ENCODE measurements around the gene CD44.

CD44 gene

DNA sequence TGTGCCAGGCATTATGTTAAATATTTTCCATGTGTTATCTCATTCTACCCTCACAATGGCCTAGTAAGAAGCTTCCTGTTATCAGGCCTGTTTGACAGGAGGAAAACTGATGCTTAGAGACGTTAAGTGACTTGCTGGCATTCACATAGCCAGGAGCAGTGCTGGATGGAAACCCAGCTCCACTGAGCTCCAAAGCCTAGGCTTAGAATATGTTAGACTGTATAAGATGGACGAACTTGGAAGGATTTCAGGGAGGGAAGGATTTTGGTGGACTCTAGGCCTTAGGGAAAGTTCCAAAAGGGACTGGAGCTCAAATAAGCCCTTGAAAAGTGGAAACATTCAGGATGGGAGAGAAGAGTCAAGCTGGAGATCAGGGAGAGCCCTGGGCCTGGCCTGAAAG is 2.1 kb downstream of the CD44 start:
- TF ChIP-seq Cebpa-rat (IDR thresholded peaks at IDR 0.05), result no peak
- Histone ChIP-seq H3K9ac (peak overlapping the region; percentile 94 to 98 (median 96)), H3K4me1 (peaks cover 61 to 78% (median 69%) of the 10 kb centered on the region in 10 experiments), H3K4me3 (peak overlapping the region; percentile 87 to 98 (median 94)), H3K9me3 (replicated peaks in 1 of 11) (peaks cover 0 to 5% (median 0%) of the 10 kb centered on the region in 11 experiments; a peak in 3 of 22 replicates), H3K27ac (peak overlapping the region; percentile 87 to 97 (median 96)), H4K20me1 (peaks cover 39 to 69% (median 64%) of the 10 kb centered on the region in 11 experiments; a peak in 21 of 22 replicates), H3K4me2 (peak overlapping the region; percentile 84 to 98 (median 94)), H3K36me3 (peaks cover 12 to 64% (median 49%) of the 10 kb centered on the region in 11 experiments; a peak in 20 of 22 replicates), H3K27me3 (no peaks in the 10 kb centered on the region; a peak in 1 of 22 replicates)

DNA sequence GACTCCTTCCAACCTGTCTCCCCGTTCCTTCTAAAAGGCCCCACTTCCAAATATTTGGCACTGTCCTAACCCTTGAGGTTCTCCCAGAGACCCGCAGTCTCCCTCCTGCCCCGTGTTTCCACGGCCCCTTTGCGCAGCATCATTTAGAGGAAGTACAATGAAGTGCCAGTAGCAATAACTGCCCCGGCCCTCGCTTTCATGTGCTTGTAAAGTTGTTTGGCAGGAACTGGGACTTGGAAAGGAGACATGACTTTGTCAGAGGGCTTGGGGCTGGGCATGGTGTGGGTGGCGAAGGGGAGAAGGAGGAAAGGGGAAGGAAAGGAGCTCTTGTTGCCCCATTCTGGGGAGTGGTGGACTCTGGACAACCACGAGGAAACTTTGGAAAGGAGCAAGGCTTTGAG is 2.6 kb downstream of the CD44 start:
- peaks cover 0 to 10% (median 0%) of the 10 kb centered on the region in 11 experiments; a peak in 4 of 22 replicates for H3K9me3 ChIP-seq (replicated peaks in 1 of 11)
- peaks cover 66 to 80% (median 71%) of the 10 kb centered on the region in 10 experiments for H3K4me1 ChIP-seq
- peak overlapping the region; percentile 87 to 97 (median 96) for H3K27ac ChIP-seq
- H3K36me3 ChIP-seq, result peaks cover 17 to 69% (median 54%) of the 10 kb centered on the region in 11 experiments; a peak in 21 of 22 replicates
- peak overlapping the region; percentile 87 to 98 (median 94) for H3K4me3 ChIP-seq
- H3K4me2 ChIP-seq, result peak overlapping the region; percentile 84 to 98 (median 94)
- H4K20me1 ChIP-seq, result peaks cover 44 to 74% (median 69%) of the 10 kb centered on the region in 11 experiments; a peak in 21 of 22 replicates
- no peak for TF ChIP-seq Cebpa-rat (IDR thresholded peaks at IDR 0.05)
- no peaks in the 10 kb centered on the region; a peak in 1 of 22 replicates for H3K27me3 ChIP-seq
- peak overlapping the region; percentile 94 to 98 (median 96) for H3K9ac ChIP-seq

DNA sequence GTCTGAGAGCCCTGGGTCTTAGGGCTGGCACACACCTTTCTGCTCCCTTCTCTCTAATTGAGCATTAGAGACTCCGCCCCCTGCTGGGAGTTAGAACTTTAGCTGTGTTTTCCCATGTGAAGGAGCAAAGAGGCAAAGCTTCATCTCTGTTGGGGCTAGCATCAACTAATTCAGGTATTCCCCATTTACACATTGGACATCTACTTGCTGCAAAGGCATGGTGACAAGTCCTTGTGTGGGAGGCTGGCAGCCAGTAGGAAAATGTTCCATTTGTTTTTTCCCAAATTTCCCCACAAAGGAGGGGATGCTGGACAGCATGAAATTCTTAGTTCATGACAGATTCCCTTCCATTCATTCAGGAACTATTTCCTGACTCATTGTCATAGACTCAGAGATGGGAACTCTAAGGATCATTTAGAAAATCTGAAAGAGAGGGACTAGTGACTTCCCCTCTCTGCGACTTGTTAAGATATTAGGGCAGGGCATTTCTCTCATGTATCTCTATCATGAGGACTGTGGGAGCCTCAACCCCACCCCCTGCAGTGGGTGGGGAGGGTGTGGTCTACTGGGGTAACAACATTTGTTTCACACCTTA is 3.6 kb downstream of the CD44 start:
- TF ChIP-seq Cebpa-rat (IDR thresholded peaks at IDR 0.05), result no peak

DNA sequence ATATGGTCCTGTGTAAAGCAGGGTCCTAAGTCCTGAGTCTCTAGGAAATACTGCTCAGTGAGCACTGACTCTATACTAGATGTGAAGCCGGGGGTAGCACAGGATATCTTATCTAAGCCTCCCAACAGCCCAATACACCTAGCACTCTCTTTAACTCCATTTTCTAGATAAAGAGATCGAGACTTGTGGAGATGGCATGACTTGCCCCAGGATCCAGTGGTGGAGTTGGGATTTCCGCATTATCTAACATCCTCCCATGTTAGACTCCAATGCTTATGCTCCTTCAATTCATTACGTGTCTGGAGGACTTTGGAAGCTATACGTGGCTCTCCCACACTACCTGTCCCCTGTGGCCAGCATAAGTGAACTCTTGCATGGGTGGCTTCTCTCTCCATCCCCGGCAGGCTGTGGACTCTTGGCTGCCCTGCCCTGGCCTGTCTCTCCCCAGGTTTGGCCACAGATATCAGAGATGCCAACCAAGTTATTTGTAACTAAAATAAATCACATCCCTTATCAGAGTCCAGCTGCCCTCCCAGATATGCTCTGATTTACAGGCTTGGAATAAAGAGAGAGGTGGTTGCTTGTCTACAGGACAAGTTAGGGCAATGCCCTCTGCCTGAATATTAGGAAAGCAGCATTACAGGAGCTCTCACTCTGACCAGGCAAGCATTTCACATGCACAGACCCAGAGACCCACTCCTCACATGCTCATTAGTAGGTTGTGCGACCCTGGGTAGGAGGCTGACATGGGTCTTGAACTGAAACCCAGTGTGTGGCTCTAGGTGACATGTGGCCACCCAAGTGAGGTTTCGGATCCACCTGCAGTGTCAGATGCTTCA is 4.5 kb downstream of the CD44 start:
- no peaks in the 10 kb centered on the region; a peak in 1 of 22 replicates for H3K27me3 ChIP-seq
- peak overlapping the region; percentile 13 to 98 (median 94); a peak in 18 of 20 replicates for H3K4me3 ChIP-seq
- peaks cover 60 to 79% (median 70%) of the 10 kb centered on the region in 10 experiments for H3K4me1 ChIP-seq
- no peak for TF ChIP-seq Cebpa-rat (IDR thresholded peaks at IDR 0.05)
- H3K36me3 ChIP-seq, result peaks cover 32 to 89% (median 74%) of the 10 kb centered on the region in 11 experiments
- H3K9ac ChIP-seq, result peak overlapping the region; percentile 31 to 98 (median 67)
- H4K20me1 ChIP-seq, result peaks cover 56 to 93% (median 89%) of the 10 kb centered on the region in 11 experiments; a peak in 21 of 22 replicates
- peak overlapping the region; percentile 84 to 98 (median 94) for H3K4me2 ChIP-seq
- peaks cover 0 to 27% (median 15%) of the 10 kb centered on the region in 11 experiments; a peak in 16 of 22 replicates for H3K9me3 ChIP-seq (replicated peaks in 1 of 11)
- peak overlapping the region in 10 of 11 experiments; percentile 54 to 97 (median 86); a peak in 21 of 22 replicates for H3K27ac ChIP-seq

More for the DNA sequence above, 3.6 kb downstream of the CD44 start:
- Histone ChIP-seq H3K4me2 (peak overlapping the region; percentile 84 to 98 (median 94)), H3K27me3 (no peaks in the 10 kb centered on the region; a peak in 1 of 22 replicates), H4K20me1 (peaks cover 50 to 83% (median 79%) of the 10 kb centered on the region in 11 experiments; a peak in 21 of 22 replicates), H3K27ac (peak overlapping the region; percentile 7 to 97 (median 80); a peak in 18 of 22 replicates), H3K9ac (peak overlapping the region in 10 of 11 experiments; percentile 31 to 98 (median 70); a peak in 16 of 22 replicates), H3K36me3 (peaks cover 25 to 79% (median 64%) of the 10 kb centered on the region in 11 experiments), H3K9me3 (replicated peaks in 1 of 11) (peaks cover 0 to 20% (median 6%) of the 10 kb centered on the region in 11 experiments; a peak in 14 of 22 replicates), H3K4me1 (peaks cover 70 to 83% (median 72%) of the 10 kb centered on the region in 10 experiments), H3K4me3 (peak overlapping the region; percentile 87 to 98 (median 94); a peak in 19 of 20 replicates)

DNA sequence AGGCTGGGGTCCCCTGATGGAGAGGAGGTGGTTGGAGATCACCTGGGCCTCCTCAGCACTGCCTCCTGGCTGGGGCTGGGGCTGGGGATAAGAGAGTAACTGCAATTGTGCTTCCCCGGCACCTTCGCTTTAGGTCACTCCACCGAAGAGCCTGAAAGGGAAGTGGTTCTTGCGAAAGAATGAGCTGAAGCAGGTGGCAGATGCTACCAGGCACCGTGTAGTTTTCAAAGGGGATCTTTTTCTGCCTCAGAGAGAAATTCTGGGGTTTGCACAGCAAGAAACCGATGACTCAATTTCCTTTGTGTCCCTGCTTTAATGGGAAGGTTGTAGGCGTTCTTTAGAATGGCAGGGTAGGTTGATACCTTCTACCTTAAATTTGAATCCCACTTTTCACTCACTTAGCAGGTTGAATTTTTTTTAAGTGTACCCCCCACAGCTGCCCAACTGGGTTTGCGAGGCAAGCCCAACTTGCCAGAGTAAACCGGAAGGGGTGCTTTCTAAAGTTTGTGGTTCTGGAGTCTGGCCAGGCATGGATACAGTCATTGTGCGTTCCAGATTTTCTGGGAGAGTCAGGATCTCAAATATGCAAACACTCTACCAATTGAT is 5.3 kb downstream of the CD44 start:
- H3K9me3 ChIP-seq (replicated peaks in 1 of 11), result peaks cover 0 to 34% (median 21%) of the 10 kb centered on the region in 11 experiments; a peak in 18 of 22 replicates

DNA sequence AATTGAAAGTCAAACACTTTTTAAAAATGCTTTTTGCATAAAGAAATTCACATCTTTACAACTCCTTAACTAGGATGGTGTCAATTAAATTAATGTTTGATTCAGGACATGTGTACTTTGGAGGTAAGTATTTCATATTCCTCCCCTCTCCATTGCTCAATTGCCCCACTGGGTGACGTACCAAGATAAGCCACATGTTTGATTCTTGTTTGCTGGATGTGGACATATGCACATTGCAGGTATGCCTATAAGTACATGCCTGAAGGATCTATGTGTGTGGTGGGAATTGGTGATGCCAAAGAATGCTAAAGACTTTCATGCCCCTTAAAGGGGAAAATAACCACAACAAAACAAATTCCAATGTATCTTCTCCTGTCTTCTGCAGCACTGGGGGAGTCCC is 5.8 kb downstream of the CD44 start:
- peak overlapping the region in 5 of 11 experiments; percentile 48 to 97 (median 70); a peak in 7 of 22 replicates for H3K9ac ChIP-seq
- peak overlapping the region; percentile 84 to 98 (median 94) for H3K4me2 ChIP-seq

More for the DNA sequence above, 5.3 kb downstream of the CD44 start:
- Histone ChIP-seq H3K36me3 (peaks cover 37 to 96% (median 81%) of the 10 kb centered on the region in 11 experiments), H3K4me2 (peak overlapping the region; percentile 84 to 98 (median 94)), H3K4me3 (peak overlapping the region; percentile 13 to 98 (median 94); a peak in 18 of 20 replicates), H4K20me1 (peaks cover 57 to 99% (median 96%) of the 10 kb centered on the region in 11 experiments; a peak in 21 of 22 replicates), H3K9ac (peak overlapping the region; percentile 31 to 98 (median 67)), H3K4me1 (peaks cover 58 to 84% (median 68%) of the 10 kb centered on the region in 10 experiments), H3K27me3 (no peaks in the 10 kb centered on the region), H3K27ac (peak overlapping the region in 10 of 11 experiments; percentile 54 to 97 (median 86); a peak in 21 of 22 replicates)
- peak in 9 of 11 experiments; percentile 22 to 88 (median 72); a peak in 12 of 22 replicates for TF ChIP-seq Cebpa-rat (IDR thresholded peaks at IDR 0.05)

DNA sequence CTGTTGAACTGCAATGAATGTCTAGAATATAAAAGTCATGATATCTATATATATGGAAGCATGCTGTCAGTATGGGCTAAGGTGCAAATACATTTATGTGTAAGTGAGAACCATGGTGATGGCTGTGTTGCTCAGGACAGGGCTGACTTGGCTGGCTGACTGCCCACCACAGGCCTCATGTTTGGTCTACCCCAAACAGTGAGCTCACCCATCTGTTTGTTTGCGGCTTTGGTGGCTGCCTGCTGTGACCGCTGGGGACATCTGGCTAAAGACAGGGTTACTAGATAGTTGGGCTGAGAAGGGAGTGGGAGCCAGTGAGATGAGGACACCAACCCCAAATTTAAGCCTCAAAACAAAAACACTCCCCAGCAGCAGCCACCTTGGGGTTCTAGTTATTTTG is 6.3 kb downstream of the CD44 start:
- Histone ChIP-seq H3K9me3 (replicated peaks in 1 of 11) (peaks cover 0 to 44% (median 31%) of the 10 kb centered on the region in 11 experiments; a peak in 19 of 22 replicates), H3K4me3 (peak overlapping the region in 4 of 10 experiments; percentile 92 to 98 (median 94); a peak in 3 of 20 replicates), H3K27me3 (no peaks in the 10 kb centered on the region), H3K4me2 (peak overlapping the region; percentile 84 to 98 (median 94); a peak in 21 of 22 replicates), H3K27ac (peak overlapping the region; percentile 25 to 96 (median 78); a peak in 18 of 22 replicates), H3K36me3 (peaks cover 47 to 100% (median 88%) of the 10 kb centered on the region in 11 experiments), H3K9ac (peak overlapping the region in 1 of 11 experiments; percentile 74; a peak in 1 of 22 replicates), H4K20me1 (peaks cover 66 to 100% (median 97%) of the 10 kb centered on the region in 11 experiments; a peak in 21 of 22 replicates), H3K4me1 (peaks cover 54 to 95% (median 68%) of the 10 kb centered on the region in 10 experiments)
- TF ChIP-seq Cebpa-rat (IDR thresholded peaks at IDR 0.05), result no peak

More for the DNA sequence above, 5.8 kb downstream of the CD44 start:
- peak overlapping the region in 10 of 11 experiments; percentile 54 to 97 (median 86); a peak in 18 of 22 replicates for H3K27ac ChIP-seq
- no peak for TF ChIP-seq Cebpa-rat (IDR thresholded peaks at IDR 0.05)
- H3K36me3 ChIP-seq, result peaks cover 43 to 100% (median 87%) of the 10 kb centered on the region in 11 experiments
- H3K9me3 ChIP-seq (replicated peaks in 1 of 11), result peaks cover 0 to 40% (median 27%) of the 10 kb centered on the region in 11 experiments; a peak in 19 of 22 replicates
- no peaks in the 10 kb centered on the region for H3K27me3 ChIP-seq
- peak overlapping the region in 8 of 10 experiments; percentile 92 to 98 (median 95); a peak in 11 of 20 replicates for H3K4me3 ChIP-seq
- H4K20me1 ChIP-seq, result peaks cover 63 to 100% (median 97%) of the 10 kb centered on the region in 11 experiments; a peak in 21 of 22 replicates
- peaks cover 58 to 90% (median 68%) of the 10 kb centered on the region in 10 experiments for H3K4me1 ChIP-seq

Data from BLaER1 treated with 17β-estradiol and CSF1 and Interleukin-3, amounts not matched to agents 10 nM and 100 nM (cell line).